IgD-negative memory B cell (primary cell): Measurements from ENCODE around the gene CCDC116. TPM values are rescaled to one million over a fixed set of nuclear protein-coding genes. Genes with fewer than 3 reads are reported as not detected.
A peak's percentile ranks its signal among the peaks of the same experiment; 100 is the strongest.
"Not testable (repeated sequence)": the region's sequence is repeated elsewhere in the genome, so short reads cannot be mapped to it uniquely, and the experiment has no call there.

ENCODE experiments used
- H3K27ac Mint-ChIP-seq, 3 donors: one replicate each; pipeline ENCODE4 v1.8.0; 2020 to 2022; ENCODE audit warnings: mild to moderate bottlenecking in 3 of 3, mixed read lengths in 3 of 3, moderate library complexity in 1 of 3
- H3K27me3 Mint-ChIP-seq: one replicate; pipeline ENCODE4 v1.8.0; 2021; ENCODE audit warnings: mixed read lengths
- H3K36me3 Mint-ChIP-seq: one replicate; pipeline ENCODE4 v1.8.0; 2020; ENCODE audit warnings: mild to moderate bottlenecking, mixed read lengths
- H3K4me1 Mint-ChIP-seq, 3 donors: one replicate each; pipeline ENCODE4 v1.8.0; 2020 to 2022; ENCODE audit warnings: mixed read lengths in 3 of 3, mild to moderate bottlenecking in 1 of 3
- H3K4me3 Mint-ChIP-seq, 4 donors: one replicate each; pipeline ENCODE4 v1.8.0; 2020 to 2022; ENCODE audit warnings: mild to moderate bottlenecking in 4 of 4, mixed read lengths in 4 of 4, moderate library complexity in 3 of 4
- H3K9me3 Mint-ChIP-seq, 3 donors: one replicate each; pipeline ENCODE4 v1.8.0; 2020 to 2021; ENCODE audit warnings: mixed read lengths in 3 of 3, mild to moderate bottlenecking in 1 of 3
- polyA plus RNA-seq: library from polyadenylated mRNA; unstranded; fragments of 300-500 nt; fragmentation: Illumina TruSeq; gene quantifications from one replicate; pipeline ENCODE4 v1.2.3, GENCODE V29; 2021

CCDC116 gene
- polyA plus RNA-seq, 1 donor from 2014 or later, result 0.11 TPM

DNA sequence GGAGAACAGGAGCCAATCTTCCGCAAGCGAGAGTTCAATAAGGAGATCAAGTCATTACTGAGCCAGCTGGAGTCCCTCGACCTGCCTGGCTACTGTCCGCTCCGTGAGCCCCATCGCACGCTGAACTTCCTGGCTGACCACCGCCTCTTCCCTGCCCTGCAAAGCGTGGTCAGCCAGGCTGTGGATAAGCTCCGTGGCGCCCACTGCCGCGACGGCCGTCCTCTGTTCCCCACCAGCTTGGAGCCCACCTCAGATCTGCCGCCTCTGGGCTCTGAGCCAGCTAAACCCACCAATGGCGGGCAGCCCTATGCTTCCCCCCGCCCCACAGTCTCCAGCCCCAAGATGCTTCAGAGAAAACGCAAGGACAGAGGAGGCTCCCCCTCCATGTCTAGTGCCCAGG lies 2.3 kb downstream of the CCDC116 start:
- Mint-ChIP-seq H3K4me1 (peaks cover 5 to 14% (median 11%) of the 10 kb centered on the region in 3 donors), H3K27me3 (no peaks in the 10 kb centered on the region), H3K4me3 (no peak overlapping the region), H3K9me3 (peaks cover 0 to 1% (median 0%) of the 10 kb centered on the region in 3 donors), H3K27ac (no peak overlapping the region), H3K36me3 (no peaks in the 10 kb centered on the region)

DNA sequence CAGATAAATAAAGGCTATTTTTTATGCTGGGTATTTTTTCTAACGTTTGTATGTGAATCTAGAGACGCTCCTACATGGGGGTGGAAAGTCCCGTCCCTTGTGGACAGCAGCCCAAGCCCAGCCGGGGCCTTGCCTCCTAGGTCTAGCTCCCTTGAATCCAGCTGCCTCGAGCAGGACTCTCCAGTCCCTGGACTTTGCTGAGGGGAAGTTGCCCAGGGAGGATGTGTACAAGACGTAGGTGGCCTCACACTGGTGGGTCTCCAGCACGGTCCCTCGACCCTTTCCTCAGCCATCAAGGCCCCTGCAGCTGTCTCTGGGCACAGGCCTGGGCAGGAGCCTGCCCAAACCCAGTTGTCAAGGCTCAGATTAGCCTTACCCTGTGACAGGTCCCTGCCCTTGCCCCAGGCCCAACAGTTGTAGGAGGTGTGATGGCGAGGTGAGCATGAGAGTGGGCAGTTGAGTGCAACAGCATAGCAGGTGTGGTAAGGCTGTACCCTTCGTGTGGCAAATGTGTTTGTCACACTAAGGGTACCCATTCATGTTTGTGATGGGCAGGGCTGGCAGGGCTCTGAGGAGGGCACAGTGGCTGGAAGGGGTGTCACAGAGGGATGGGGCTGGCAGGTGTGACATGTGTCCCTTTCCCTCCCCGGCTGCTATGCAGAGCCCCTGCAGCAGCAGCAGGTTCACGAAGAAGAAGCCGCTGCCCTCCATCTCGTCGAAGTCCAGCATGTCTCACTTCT lies 3.4 kb downstream of the CCDC116 start:
- Mint-ChIP-seq H3K4me3 (no peak overlapping the region), H3K27me3 (peaks cover 2% of the 10 kb centered on the region), H3K4me1 (peaks cover 5 to 14% (median 10%) of the 10 kb centered on the region in 3 donors), H3K9me3 (peaks cover 0 to 1% (median 0%) of the 10 kb centered on the region in 3 donors), H3K27ac (no peak overlapping the region), H3K36me3 (no peaks in the 10 kb centered on the region)

DNA sequence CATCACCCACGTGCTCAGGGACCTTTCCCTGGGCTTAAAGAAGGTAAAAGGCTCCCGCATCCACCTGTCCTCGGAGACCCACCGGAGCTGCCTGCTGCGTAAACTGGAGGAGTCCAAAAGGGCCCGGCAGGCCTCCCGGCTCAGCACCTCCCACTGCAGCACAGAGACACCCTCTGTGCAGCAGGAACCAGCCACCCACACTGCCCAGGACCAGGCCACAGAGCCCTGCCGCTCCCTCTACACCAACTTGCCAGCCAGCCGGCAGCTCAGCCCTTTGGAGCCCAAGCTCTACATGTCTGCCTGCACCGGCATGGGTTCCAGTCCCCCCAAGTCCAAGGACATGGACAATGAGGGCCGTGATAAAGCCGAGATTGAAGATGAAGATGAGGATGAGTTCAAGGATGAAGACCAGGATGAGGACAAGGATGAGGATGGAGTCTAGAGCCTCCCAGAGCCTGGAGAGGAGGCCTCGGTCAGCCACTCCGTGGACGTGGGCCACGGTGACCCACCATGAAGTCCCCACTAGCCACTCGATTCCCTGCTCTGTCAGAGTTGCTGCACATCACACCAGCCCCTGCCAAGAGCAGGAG lies 4.2 kb downstream of the CCDC116 start:
- no peaks in the 10 kb centered on the region for H3K36me3 Mint-ChIP-seq
- H3K9me3 Mint-ChIP-seq, result peaks cover 0 to 1% (median 0%) of the 10 kb centered on the region in 3 donors
- peaks cover 8 to 11% (median 10%) of the 10 kb centered on the region in 3 donors for H3K4me1 Mint-ChIP-seq
- H3K27me3 Mint-ChIP-seq, result peaks cover 4% of the 10 kb centered on the region
- peak overlapping the region in 1 of 4 donors; percentile 18 for H3K4me3 Mint-ChIP-seq
- peak overlapping the region in 2 of 3 donors; percentile 18 to 29 for H3K27ac Mint-ChIP-seq

DNA sequence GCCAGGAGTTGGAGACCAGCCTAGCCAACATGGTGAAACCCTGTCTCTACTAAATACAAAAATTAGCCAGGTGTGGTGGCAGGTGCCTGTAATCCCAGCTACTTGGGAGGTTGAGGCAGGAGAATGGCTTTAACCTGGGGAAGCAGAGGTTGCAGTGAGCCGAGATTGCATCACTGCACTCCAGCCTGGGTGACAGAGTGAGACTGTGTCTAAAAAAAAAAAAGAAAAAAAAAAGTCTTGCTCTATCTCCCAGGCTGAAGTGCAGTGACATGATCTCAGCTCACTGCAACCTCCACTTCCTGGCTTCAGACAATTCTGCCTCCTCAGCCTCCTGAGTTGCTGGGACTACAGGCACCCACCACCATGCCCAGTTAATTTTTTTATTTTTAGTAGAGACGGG lies 4.9 kb downstream of the CCDC116 start:
- not testable (repeated sequence) for H3K9me3 Mint-ChIP-seq, H3K36me3 Mint-ChIP-seq, H3K4me3 Mint-ChIP-seq, H3K27ac Mint-ChIP-seq, H3K27me3 Mint-ChIP-seq
- peaks cover 10 to 14% (median 14%) of the 10 kb centered on the region in 3 donors for H3K4me1 Mint-ChIP-seq

DNA sequence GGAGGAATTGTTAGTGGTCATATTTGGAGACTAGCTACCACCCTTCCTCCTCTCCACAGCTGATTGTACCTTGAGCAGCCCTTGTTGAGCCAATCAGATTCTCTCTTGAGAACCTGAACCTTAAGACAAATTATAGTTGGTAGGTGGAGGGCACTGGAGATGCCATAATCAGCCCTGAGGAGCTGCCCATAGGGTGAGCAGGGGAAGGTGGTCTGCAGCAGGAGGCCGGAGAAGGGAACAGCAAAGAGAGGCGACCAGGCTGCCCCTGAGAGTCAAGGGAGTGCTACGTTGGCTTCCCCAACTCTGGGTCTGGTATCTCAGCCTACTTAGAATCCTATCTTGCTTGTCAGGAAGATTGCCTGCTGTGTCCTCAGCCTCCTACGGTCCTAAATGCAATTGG lies 6.8 kb downstream of the CCDC116 start:
- Mint-ChIP-seq H3K27ac (peak overlapping the region in 1 of 3 donors; percentile 28), H3K9me3 (no peaks in the 10 kb centered on the region), H3K27me3 (peaks cover 4% of the 10 kb centered on the region), H3K4me3 (peak overlapping the region in 2 of 4 donors; percentile 11 to 57), H3K36me3 (peaks cover 2% of the 10 kb centered on the region), H3K4me1 (peaks cover 13 to 19% (median 17%) of the 10 kb centered on the region in 3 donors)

DNA sequence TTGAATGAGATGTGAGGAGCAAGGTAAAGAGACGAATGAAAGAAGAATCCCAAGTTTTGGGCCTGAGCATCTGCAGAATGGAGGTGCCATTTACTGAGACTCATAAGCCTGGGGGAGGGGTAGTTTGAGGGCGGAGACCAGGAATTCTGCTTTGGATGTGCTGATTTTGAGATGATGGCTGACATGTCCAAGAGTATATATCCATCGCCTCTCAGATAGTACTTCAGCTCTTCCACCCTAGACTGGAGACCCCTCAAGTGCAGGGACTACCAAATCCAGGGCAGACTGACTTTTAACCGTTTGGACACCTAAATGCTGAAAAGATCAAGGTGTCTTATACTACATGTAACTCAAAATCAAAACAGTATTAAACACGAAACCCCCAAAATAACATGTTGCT lies 8.2 kb downstream of the CCDC116 start:
- Mint-ChIP-seq H3K4me1 (peaks cover 13 to 19% (median 17%) of the 10 kb centered on the region in 3 donors), H3K9me3 (no peaks in the 10 kb centered on the region), H3K27me3 (peaks cover 4% of the 10 kb centered on the region), H3K4me3 (peak overlapping the region in 2 of 4 donors; percentile 85 to 96), H3K27ac (peak overlapping the region in 1 of 3 donors; percentile 82), H3K36me3 (peaks cover 2% of the 10 kb centered on the region)

DNA sequence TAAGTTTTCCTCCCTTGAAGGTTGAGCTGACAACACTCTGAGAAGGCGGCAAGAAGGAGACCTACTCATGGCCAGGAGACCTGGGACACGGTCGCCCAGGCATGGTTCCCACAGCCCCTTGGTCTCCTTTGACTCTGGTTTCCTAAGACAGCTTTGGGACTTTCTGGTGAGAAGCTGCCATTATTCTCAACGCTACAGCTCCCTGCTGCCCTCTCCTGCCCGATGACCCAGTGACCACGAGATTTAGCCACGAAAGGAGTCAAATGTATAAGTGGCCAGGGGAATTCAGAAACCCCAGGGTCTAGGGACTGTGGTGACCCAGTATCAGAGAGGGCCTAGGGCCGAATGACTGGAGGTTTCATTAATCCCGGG lies 8.8 kb downstream of the CCDC116 start:
- peaks cover 4% of the 10 kb centered on the region for H3K27me3 Mint-ChIP-seq
- peaks cover 14 to 20% (median 18%) of the 10 kb centered on the region in 3 donors for H3K4me1 Mint-ChIP-seq
- peak overlapping the region; percentile 28 to 82 (median 50) for H3K27ac Mint-ChIP-seq
- peak overlapping the region; percentile 84 to 96 (median 90) for H3K4me3 Mint-ChIP-seq
- no peaks in the 10 kb centered on the region for H3K9me3 Mint-ChIP-seq
- H3K36me3 Mint-ChIP-seq, result peaks cover 2% of the 10 kb centered on the region

DNA sequence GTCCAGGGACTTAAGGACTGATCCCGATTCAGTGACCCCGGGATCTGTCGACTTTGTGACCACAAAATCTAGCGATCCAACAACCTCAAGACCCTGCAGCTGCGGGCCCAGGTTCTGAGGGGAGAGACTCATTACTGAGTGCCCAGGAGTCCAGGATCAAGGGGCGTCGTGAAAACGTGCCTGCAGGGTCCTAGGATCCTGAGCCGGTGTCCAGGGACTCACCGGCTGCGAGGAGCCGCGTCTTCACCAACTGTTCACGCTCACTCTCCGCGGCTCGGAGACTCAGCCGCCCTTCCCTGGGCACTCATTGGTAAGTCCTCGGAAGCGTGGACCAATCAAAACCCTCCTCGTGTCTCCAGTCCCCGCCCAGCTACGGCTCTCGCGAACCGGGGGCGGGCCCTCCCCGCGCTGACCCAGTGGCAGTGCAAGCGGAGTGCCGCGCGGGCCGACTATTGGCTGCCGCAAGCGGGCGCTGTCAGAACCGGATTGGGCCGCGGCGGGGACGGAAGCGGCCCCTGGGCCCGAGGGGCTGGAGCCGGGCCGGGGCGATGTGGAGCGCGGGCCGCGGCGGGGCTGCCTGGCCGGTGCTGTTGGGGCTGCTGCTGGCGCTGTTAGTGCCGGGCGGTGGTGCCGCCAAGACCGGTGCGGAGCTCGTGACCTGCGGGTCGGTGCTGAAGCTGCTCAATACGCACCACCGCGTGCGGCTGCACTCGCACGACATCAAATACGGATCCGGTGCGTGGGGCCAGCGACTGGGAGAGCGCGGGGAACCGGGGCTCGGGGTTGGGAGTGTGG lies 9.4 kb downstream of the CCDC116 start, which contains the start of gene SDF2L1:
Gene SDF2L1, plus strand, starts transcription at position 514 of the 795 bp plus-strand sequence. Its CDS starts 35 bp downstream, at position 549.
- H3K27me3 Mint-ChIP-seq, result peaks cover 4% of the 10 kb centered on the region
- H3K4me3 Mint-ChIP-seq, result peak within 1 kb of the TSS; percentile 84 to 96 (median 90)
- peaks cover 18 to 25% (median 23%) of the 10 kb centered on the region in 3 donors for H3K4me1 Mint-ChIP-seq
- peak within 1 kb of the TSS; percentile 82 to 94 (median 84) for H3K27ac Mint-ChIP-seq
- peaks cover 3% of the 10 kb centered on the region for H3K36me3 Mint-ChIP-seq
- no peaks in the 10 kb centered on the region for H3K9me3 Mint-ChIP-seq

DNA sequence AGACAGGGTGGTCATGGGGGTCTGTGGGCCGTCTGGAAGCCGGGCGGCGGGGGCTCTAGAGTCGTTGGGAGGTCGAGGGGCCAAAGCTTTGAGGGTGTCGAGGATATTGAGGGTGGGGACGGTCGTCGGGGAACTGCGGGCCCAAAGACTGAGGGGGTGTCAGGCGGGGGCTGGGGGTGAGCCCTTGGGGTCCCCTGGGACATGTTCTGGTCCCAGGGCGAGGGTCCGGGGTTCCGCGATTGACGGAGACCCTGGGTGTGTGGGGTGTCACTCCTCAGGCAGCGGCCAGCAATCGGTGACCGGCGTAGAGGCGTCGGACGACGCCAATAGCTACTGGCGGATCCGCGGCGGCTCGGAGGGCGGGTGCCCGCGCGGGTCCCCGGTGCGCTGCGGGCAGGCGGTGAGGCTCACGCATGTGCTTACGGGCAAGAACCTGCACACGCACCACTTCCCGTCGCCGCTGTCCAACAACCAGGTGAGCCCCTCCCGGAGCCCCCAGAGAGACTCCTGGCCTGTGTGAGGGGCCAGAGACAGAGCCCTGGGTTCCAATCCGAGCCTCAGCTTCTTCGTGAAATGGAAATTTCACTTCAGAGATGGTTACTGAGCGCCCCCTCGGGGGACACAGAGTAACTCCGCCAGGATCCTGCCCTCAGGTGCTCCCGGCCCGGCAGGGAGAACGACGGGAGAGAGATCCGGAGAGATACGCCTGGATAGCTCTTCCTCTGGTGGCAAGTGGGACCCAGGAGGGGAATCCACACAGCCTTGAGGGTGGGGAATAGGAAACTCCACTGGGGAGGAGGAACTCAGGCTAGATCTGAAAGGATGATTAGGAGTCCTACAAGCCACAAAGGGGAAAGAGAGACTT lies 10.3 kb downstream of the CCDC116 start:
- Mint-ChIP-seq H3K9me3 (no peaks in the 10 kb centered on the region), H3K27ac (peak overlapping the region; percentile 82 to 94 (median 84))

DNA sequence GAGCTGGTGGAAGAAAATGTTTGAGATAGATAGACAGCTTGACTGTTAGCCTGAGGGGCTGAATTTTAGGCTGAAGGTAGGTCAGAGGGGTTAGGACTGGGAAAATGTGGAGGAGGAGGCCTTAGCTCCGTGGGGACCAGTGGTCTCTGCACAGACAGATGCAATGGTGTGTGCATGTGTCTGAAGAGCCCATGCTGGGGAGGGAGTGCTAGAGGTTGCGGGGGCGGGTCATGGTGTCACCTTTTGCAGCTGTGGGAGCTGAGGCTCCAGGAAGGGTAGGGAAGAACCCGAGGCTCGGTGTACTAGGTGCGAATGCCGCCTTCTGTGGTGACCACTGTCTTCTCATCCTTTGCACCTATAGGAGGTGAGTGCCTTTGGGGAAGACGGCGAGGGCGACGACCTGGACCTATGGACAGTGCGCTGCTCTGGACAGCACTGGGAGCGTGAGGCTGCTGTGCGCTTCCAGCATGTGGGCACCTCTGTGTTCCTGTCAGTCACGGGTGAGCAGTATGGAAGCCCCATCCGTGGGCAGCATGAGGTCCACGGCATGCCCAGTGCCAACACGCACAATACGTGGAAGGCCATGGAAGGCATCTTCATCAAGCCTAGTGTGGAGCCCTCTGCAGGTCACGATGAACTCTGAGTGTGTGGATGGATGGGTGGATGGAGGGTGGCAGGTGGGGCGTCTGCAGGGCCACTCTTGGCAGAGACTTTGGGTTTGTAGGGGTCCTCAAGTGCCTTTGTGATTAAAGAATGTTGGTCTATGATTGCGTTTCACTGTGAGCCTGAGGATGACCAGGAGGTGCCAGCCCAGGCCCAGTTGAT lies 11.2 kb downstream of the CCDC116 start:
- Mint-ChIP-seq H3K9me3 (no peaks in the 10 kb centered on the region), H3K36me3 (peaks cover 3% of the 10 kb centered on the region), H3K27ac (peak overlapping the region; percentile 81 to 84 (median 82)), H3K4me1 (peaks cover 18 to 25% (median 24%) of the 10 kb centered on the region in 3 donors), H3K4me3 (peak overlapping the region; percentile 81 to 96 (median 84)), H3K27me3 (peaks cover 4% of the 10 kb centered on the region)

More for the DNA sequence above, 10.3 kb downstream of the CCDC116 start:
- peak overlapping the region; percentile 84 to 96 (median 90) for H3K4me3 Mint-ChIP-seq
- H3K4me1 Mint-ChIP-seq, result peaks cover 18 to 25% (median 24%) of the 10 kb centered on the region in 3 donors
- H3K27me3 Mint-ChIP-seq, result peaks cover 4% of the 10 kb centered on the region
- H3K36me3 Mint-ChIP-seq, result peaks cover 3% of the 10 kb centered on the region

DNA sequence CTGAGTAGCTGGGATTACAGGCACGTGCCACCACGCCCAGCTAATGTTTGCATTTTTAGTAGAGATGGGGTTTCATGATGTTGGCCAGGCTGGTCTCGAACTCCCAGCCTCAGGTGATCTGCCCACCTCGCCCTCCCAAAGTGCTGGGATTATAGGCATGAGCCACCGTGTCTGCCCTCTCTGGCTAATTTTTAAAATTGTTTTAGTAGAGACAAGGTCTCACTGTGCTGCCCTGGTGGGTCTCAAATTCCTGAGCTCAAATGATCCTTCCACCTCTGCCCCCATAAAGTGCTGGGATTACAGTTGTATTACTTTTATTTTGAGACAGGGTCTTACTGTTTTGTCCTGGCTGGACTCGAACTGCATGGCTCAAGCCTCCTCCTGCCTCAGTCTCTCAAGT lies 13.0 kb downstream of the CCDC116 start:
- H3K36me3 Mint-ChIP-seq, H3K9me3 Mint-ChIP-seq, H3K27me3 Mint-ChIP-seq, H3K27ac Mint-ChIP-seq: not testable (repeated sequence)
- Mint-ChIP-seq H3K4me1 (peaks cover 20 to 25% (median 23%) of the 10 kb centered on the region in 3 donors), H3K4me3 (peak overlapping the region in 1 of 4 donors; percentile 36)

DNA sequence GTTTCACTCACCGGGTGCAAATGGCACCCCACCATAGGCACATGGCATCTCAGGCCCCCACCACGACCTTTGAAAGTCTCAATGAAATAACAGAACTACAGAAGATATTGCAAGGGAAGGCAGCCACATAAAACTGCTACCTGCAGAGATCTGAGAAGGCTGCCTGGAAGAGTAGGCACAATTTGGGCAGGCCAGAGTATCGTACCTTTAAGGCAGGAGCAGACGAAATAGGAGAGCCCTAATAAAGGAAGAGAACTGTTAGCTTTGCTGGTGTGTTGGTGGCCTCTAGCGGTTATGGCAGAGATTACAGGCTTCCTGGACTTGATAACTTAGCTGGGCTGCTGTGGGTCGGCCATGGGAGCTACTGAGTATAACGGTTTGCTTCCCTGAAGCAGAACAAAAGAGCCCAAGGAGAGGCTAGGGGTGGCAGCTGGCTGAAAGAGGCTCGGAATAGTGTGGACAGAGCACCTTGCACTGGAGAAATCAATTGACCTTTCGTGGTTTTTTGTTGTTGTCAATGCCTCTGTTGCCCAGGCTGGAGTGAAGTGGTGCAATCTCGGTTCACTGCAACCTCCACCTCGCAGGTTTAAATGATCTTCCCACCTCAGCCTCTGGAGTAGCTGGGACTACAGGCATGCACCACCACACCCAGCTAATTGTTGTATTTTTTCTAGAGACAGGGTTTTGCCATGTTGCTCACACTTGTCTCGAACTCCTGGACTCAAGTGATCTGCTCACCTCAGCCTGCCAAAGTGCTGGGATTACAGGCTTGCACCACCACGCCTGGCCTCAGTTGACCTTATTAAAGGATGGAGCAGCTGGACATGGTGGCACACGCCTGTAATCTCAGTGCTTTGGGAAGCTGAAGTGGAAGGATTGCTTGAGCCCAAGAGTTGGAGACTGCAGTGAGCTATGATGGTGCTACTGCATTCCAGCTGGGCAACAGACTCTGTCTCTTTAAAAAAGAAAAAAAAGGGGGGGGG lies 14.3 kb downstream of the CCDC116 start:
- H3K4me3 Mint-ChIP-seq, result peak overlapping the region in 2 of 4 donors; percentile 62 to 78
- no peaks in the 10 kb centered on the region for H3K9me3 Mint-ChIP-seq
- H3K27me3 Mint-ChIP-seq, result no peaks in the 10 kb centered on the region
- H3K4me1 Mint-ChIP-seq, result peaks cover 19 to 26% (median 24%) of the 10 kb centered on the region in 3 donors
- peaks cover 5% of the 10 kb centered on the region for H3K36me3 Mint-ChIP-seq
- peak overlapping the region in 2 of 3 donors; percentile 19 to 76 for H3K27ac Mint-ChIP-seq
